Panc1 (cell line): Measurements from ENCODE around the gene MSH4. TPM values are rescaled to one million over a fixed set of nuclear protein-coding genes. Genes with fewer than 3 reads are reported as not detected.
A peak's percentile ranks its signal among the peaks of the same experiment; 100 is the strongest.

Source experiments
- ATAC-seq: fragments of 200-7000 bp; cut with Tn5 transposase; 2 replicates; pipeline ENCODE4 v1.9.1; 2020; ENCODE audit warnings: mild to moderate bottlenecking, moderate library complexity
- BruUV-seq: library from RNA; stranded (reverse); fragments of 400-500 nt; replicated peaks from 2 replicates; lab custom pipeline; 2021; lab: Mats Ljungman, UMichigan
- CTCF ChIA-PET: fragments of 300-600 bp; sonication (Branson Sonifier 250); formaldehyde crosslinking; loops from one replicate; lab custom pipeline; 2022; ENCODE audit warnings: antibody characterized with exemption; lab: Charles Lee
- POLR2A ChIA-PET: fragments of 300-600 bp; sonication (Branson Sonifier 250); formaldehyde crosslinking; loops from one replicate; lab custom pipeline; 2022; ENCODE audit warnings: antibody characterized with exemption; lab: Charles Lee
- DNase-seq: peaks from one replicate; pipeline ENCODE4 v3.0.0-alpha.2; 2010; ENCODE audit warnings: low read depth, low spot score
- H3K27ac ChIP-seq: 2 replicates; pipeline ENCODE4 v1.5.1; 2011; ENCODE audit warnings: mild to moderate bottlenecking, low read length, inconsistent platforms
- H3K27me3 ChIP-seq: fragments of 200-500 bp; sonication (Bioruptor generic); 2 replicates; pipeline ENCODE4 v1.6.0; 2014; ENCODE audit warnings: low read length, inconsistent platforms; ENCODE audit not compliant: control insufficient read depth, insufficient read depth
- H3K36me3 ChIP-seq: fragments of 200-500 bp; sonication (Bioruptor generic); 2 replicates; pipeline ENCODE4 v1.5.1; 2014; ENCODE audit warnings: inconsistent platforms, mild to moderate bottlenecking, low read length, moderate library complexity; ENCODE audit not compliant: control insufficient read depth, insufficient read depth
- H3K4me1 ChIP-seq: 2 replicates; pipeline ENCODE4 v1.5.1; 2011; ENCODE audit warnings: inconsistent platforms, mild to moderate bottlenecking, low read length, moderate library complexity; ENCODE audit not compliant: control insufficient read depth, insufficient read depth
- H3K4me3 ChIP-seq, 2 experiments: 2 replicates each; pipeline ENCODE4 v1.5.1; 2011 to 2012; ENCODE audit warnings: low read depth in 2 of 2, low read length in 2 of 2, mild to moderate bottlenecking in 2 of 2, inconsistent platforms in 1 of 2, moderate library complexity in 1 of 2
- H3K9me3 ChIP-seq: fragments of 200-500 bp; sonication (Bioruptor generic); 2 replicates; pipeline ENCODE4 v1.5.1; 2014; ENCODE audit warnings: low read depth, mild to moderate bottlenecking, inconsistent platforms, low read length, moderate library complexity; ENCODE audit not compliant: control insufficient read depth, insufficient read depth
- CTCF ChIP-seq: fragments of 450-650 bp; IDR thresholded peaks from 2 replicates; pipeline ENCODE4 v1.5.1; 2017; ENCODE audit warnings: mild to moderate bottlenecking
- POLR2AphosphoS5 ChIP-seq: IDR thresholded peaks from 2 replicates; pipeline ENCODE4 v1.6.1; 2012; ENCODE audit warnings: mild to moderate bottlenecking, low read depth, low read length, moderate library complexity
- REST ChIP-seq, 2 experiments: IDR thresholded peaks; 2 replicates each; pipeline ENCODE4 v1.6.1; 2011 to 2012; ENCODE audit warnings: low read depth in 2 of 2, control low read depth in 1 of 2, low read length in 1 of 2, mild to moderate bottlenecking in 1 of 2, moderate library complexity in 1 of 2; ENCODE audit not compliant: insufficient read depth in 1 of 2
- SIN3A ChIP-seq: IDR thresholded peaks from 2 replicates; pipeline ENCODE4 v1.6.1; 2012; ENCODE audit warnings: low read depth, mild to moderate bottlenecking, low read length, moderate library complexity, borderline replicate concordance; ENCODE audit not compliant: insufficient read depth
- TCF7L2 ChIP-seq: IDR thresholded peaks from 2 replicates; pipeline ENCODE4 v1.6.1; 2011; ENCODE audit warnings: mild to moderate bottlenecking, low read depth, low read length, inconsistent platforms
- in situ Hi-C: cut with HindIII; loops from 2 replicates; pipeline ENCODE4 v1.10.0; 2016; ENCODE audit warnings: low sequenced_read_pairs, low pct_unique_long_range_greater_than_20kb
- intact Hi-C: fragments of 100-400 bp; cut with micrococcal nuclease; formaldehyde crosslinking; loops from one replicate; pipeline ENCODE4 v1.10.0; 2022; ENCODE audit not compliant: unreplicated experiment
- total RNA-seq: library from RNA; stranded (reverse); gene quantifications from one replicate; pipeline ENCODE4 v1.2.1, GENCODE V29; 2021; ENCODE audit not compliant: unreplicated experiment

MSH4 gene
- total RNA-seq, 1 experiment from 2014 or later: 0.26 TPM

- intact Hi-C loops: no loop called here
- Histone ChIP-seq H3K4me3 (no peak overlapping the region), H3K36me3 (no peaks in the 10 kb centered on the region), H3K27ac (no peak overlapping the region), H3K27me3 (no peaks in the 10 kb centered on the region), H3K9me3 (no peaks in the 10 kb centered on the region), H3K4me1 (no peaks in the 10 kb centered on the region)
- no TSS peak for BruUV-seq
- in situ Hi-C loops: no loop called here
- CTCF ChIA-PET: no interaction called here
- POLR2A ChIA-PET: no interaction called here
- no peak for ATAC-seq
- TF ChIP-seq TCF7L2: no peak
- TF ChIP-seq CTCF: no peak
- no peak for TF ChIP-seq POLR2AphosphoS5
- no peak for TF ChIP-seq REST (IDR thresholded peaks at IDR 0.05; ENCODE audit: insufficient read depth in 1 of 2, low read depth in 2 of 2, low read length in 1 of 2)
- TF ChIP-seq SIN3A: no peak
- DNase-seq: no peak
These were observed 104.7 kb downstream of the MSH4 start for GRCh38 chr1:75901371-75901770.

GRCh38 chr1:75908717-75909152, 112.1 kb downstream of the MSH4 start:
- TF ChIP-seq TCF7L2: no peak
- TF ChIP-seq POLR2AphosphoS5: no peak
- TF ChIP-seq REST (IDR thresholded peaks at IDR 0.05; ENCODE audit: insufficient read depth in 1 of 2, low read depth in 2 of 2, low read length in 1 of 2): no peak
- TF ChIP-seq SIN3A: no peak
- TF ChIP-seq CTCF: peak; percentile 62
- ChIA-PET CTCF (no interaction called here), POLR2A (interaction anchor here (0.9 kb wide), 1 partner anchor 73 kb away, joined by 3 read pairs; no protein-coding TSS in a partner anchor)
- in situ Hi-C loops: no loop called here
- no peaks in the 10 kb centered on the region for H3K9me3 ChIP-seq
- ATAC-seq: peak; percentile 83
- intact Hi-C loops: loop anchor here (2.0 kb wide), 1 partner anchor 246 kb away; no protein-coding TSS in a partner anchor
- no peaks in the 10 kb centered on the region for H3K4me1 ChIP-seq
- no TSS peak for BruUV-seq
- H3K4me3 ChIP-seq: no peak overlapping the region
- peaks cover 9% of the 10 kb centered on the region for H3K27me3 ChIP-seq
- DNase-seq: peak; percentile 50
- no peaks in the 10 kb centered on the region for H3K36me3 ChIP-seq
- no peak overlapping the region for H3K27ac ChIP-seq
